Mesenchymal stem cell (in vitro differentiated cells and primary cell): Measurements from ENCODE around the gene MUC22. TPM values are rescaled to one million over a fixed set of nuclear protein-coding genes. Genes with fewer than 3 reads are reported as not detected.
A peak's percentile ranks its signal among the peaks of the same experiment; 100 is the strongest.

Experiments
- DNase-seq: peaks from one replicate; pipeline ENCODE4 v3.0.0-alpha.2; 2013
- H2AFZ ChIP-seq: one replicate; pipeline ENCODE4 v1.6.1; 2013; ENCODE audit warnings: low read depth, mild to moderate bottlenecking, control low read depth, inconsistent platforms, low read length, moderate library complexity
- H2AK5ac ChIP-seq: 2 replicates; pipeline ENCODE4 v1.6.1; 2013; ENCODE audit warnings: low read length, moderate library complexity, mild to moderate bottlenecking, inconsistent platforms; ENCODE audit not compliant: severe bottlenecking
- H2BK120ac ChIP-seq: one replicate; pipeline ENCODE4 v1.6.1; 2013; ENCODE audit warnings: low read depth, mild to moderate bottlenecking, inconsistent platforms, low read length, moderate library complexity
- H2BK12ac ChIP-seq, 2 experiments: one replicate each; pipeline ENCODE4 v1.6.1; 2013; ENCODE audit warnings: inconsistent platforms in 2 of 2, low read length in 2 of 2, mild to moderate bottlenecking in 2 of 2, moderate library complexity in 2 of 2, control low read depth in 1 of 2
- H2BK15ac ChIP-seq: one replicate; pipeline ENCODE4 v1.6.1; 2013; ENCODE audit warnings: mild to moderate bottlenecking, low read depth, inconsistent platforms; ENCODE audit not compliant: poor library complexity, severe bottlenecking
- H2BK5ac ChIP-seq: 2 replicates; pipeline ENCODE4 v1.6.1; 2013; ENCODE audit warnings: low read depth, mild to moderate bottlenecking, low read length, control low read depth, inconsistent platforms; ENCODE audit not compliant: poor library complexity, severe bottlenecking
- H3K14ac ChIP-seq, 2 experiments: one replicate each; pipeline ENCODE4 v1.6.1; 2013; ENCODE audit warnings: inconsistent platforms in 2 of 2, low read length in 2 of 2, control low read depth in 1 of 2, mild to moderate bottlenecking in 1 of 2, moderate library complexity in 1 of 2
- H3K18ac ChIP-seq, 2 experiments: one replicate each; pipeline ENCODE4 v1.6.1; 2013; ENCODE audit warnings: inconsistent platforms in 2 of 2, low read length in 2 of 2, control low read depth in 1 of 2, low read depth in 1 of 2, mild to moderate bottlenecking in 1 of 2
- H3K23ac ChIP-seq, 2 experiments: one replicate each; pipeline ENCODE4 v1.6.1; 2013; ENCODE audit warnings: inconsistent platforms in 2 of 2, low read length in 2 of 2, mild to moderate bottlenecking in 2 of 2, moderate library complexity in 2 of 2, control low read depth in 1 of 2
- H3K27ac ChIP-seq: 2 replicates; pipeline ENCODE4 v1.5.1; 2013; ENCODE audit warnings: mild to moderate bottlenecking, moderate library complexity, low read length, control low read depth, inconsistent platforms; ENCODE audit not compliant: poor library complexity, severe bottlenecking
- H3K27me3 ChIP-seq, 2 experiments: 2 replicates each; pipeline versions ENCODE4 v1.6.1 to v1.7.0; 2013; ENCODE audit warnings: low read length in 2 of 2, mild to moderate bottlenecking in 2 of 2, moderate library complexity in 2 of 2, control low read depth in 1 of 2, inconsistent platforms in 1 of 2; ENCODE audit not compliant: control insufficient read depth in 1 of 2, insufficient read depth in 1 of 2
- H3K36me3 ChIP-seq, 2 experiments: 2 replicates each; pipeline versions ENCODE4 v1.6.1 to v1.7.0; 2013; ENCODE audit warnings: low read length in 2 of 2, control low read depth in 1 of 2, inconsistent platforms in 1 of 2, low read depth in 1 of 2, mild to moderate bottlenecking in 1 of 2; ENCODE audit not compliant: insufficient read depth in 2 of 2, control insufficient read depth in 1 of 2
- H3K4ac ChIP-seq, 2 experiments: one replicate each; pipeline ENCODE4 v1.6.1; 2013; ENCODE audit warnings: inconsistent platforms in 2 of 2, low read length in 2 of 2, mild to moderate bottlenecking in 2 of 2, moderate library complexity in 2 of 2, control low read depth in 1 of 2, low read depth in 1 of 2
- H3K4me1 ChIP-seq: 2 replicates; pipeline ENCODE4 v1.6.1; 2013; ENCODE audit warnings: low read depth, low read length, control low read depth; ENCODE audit not compliant: control insufficient read depth, insufficient read depth
- H3K4me2 ChIP-seq: 2 replicates; pipeline ENCODE4 v1.6.1; 2013; ENCODE audit warnings: low read length, mild to moderate bottlenecking, inconsistent platforms; ENCODE audit not compliant: poor library complexity, severe bottlenecking
- H3K4me3 ChIP-seq, 2 experiments: 2 replicates each; pipeline versions ENCODE4 v1.5.1 to v1.7.0; 2013; ENCODE audit warnings: low read length in 2 of 2, mild to moderate bottlenecking in 2 of 2, control low read depth in 1 of 2, low read depth in 1 of 2; ENCODE audit not compliant: insufficient read depth in 1 of 2
- H3K79me1 ChIP-seq: replicated peaks from 2 replicates; pipeline ENCODE4 v1.6.1; 2013; ENCODE audit warnings: mild to moderate bottlenecking, control low read depth, low read length, inconsistent platforms; ENCODE audit not compliant: poor library complexity, severe bottlenecking
- H3K9ac ChIP-seq: 2 replicates; pipeline ENCODE4 v1.7.0; 2013; ENCODE audit warnings: mild to moderate bottlenecking, low read length, moderate library complexity
- H3K9me3 ChIP-seq: 2 replicates; pipeline ENCODE4 v1.7.0; 2013; ENCODE audit warnings: mild to moderate bottlenecking, low read length; ENCODE audit not compliant: control insufficient read depth
- H4K8ac ChIP-seq: one replicate; pipeline ENCODE4 v1.6.1; 2013; ENCODE audit warnings: inconsistent platforms, mild to moderate bottlenecking, low read length, moderate library complexity
- H4K91ac ChIP-seq: one replicate; pipeline ENCODE4 v1.6.1; 2013; ENCODE audit warnings: mild to moderate bottlenecking, low read length, inconsistent platforms
- WGBS: methylation state at CpG from one replicate; pipeline ENCODE4 v1.1.7; 2013; ENCODE audit warnings: mixed read lengths; 5-methylcytosine and 5-hydroxymethylcytosine counted together
- polyA plus RNA-seq, 2 experiments: library from polyadenylated mRNA; stranded (reverse); fragments of 200-250 nt; gene quantifications; one replicate each; pipeline ENCODE4 v1.2.3, GENCODE V29; 2013

MUC22 gene
- not detected for polyA plus RNA-seq (2013, experiment 1 of 2)
- polyA plus RNA-seq (2013, experiment 2 of 2), result not detected

GRCh38 chr6:31010393-31011060, at the start of gene MUC22:
MUC22 (plus strand) TSS chr6:31010474; CDS start chr6:31010707, 233 bp downstream.
- Histone ChIP-seq H3K14ac (no peak within 1 kb of the TSS), H2AK5ac (peak within 1 kb of the TSS; percentile 68), H2BK5ac (no peak within 1 kb of the TSS), H3K27ac (no peak within 1 kb of the TSS), H3K79me1 (no peaks in the 10 kb centered on the region), H3K9me3 (peaks cover 2% of the 10 kb centered on the region), H3K4me3 (no peak within 1 kb of the TSS), H3K27me3 (no peaks in the 10 kb centered on the region), H2BK12ac (no peak within 1 kb of the TSS), H3K36me3 (no peaks in the 10 kb centered on the region), H3K18ac (no peak within 1 kb of the TSS), H4K8ac (no peak within 1 kb of the TSS), H3K4me1 (peaks cover 9% of the 10 kb centered on the region), H3K9ac (peak within 1 kb of the TSS; percentile 9), H3K23ac (no peak within 1 kb of the TSS), H2AFZ (no peak within 1 kb of the TSS), H3K4me2 (no peak within 1 kb of the TSS), H3K4ac (no peak within 1 kb of the TSS), H4K91ac (no peak within 1 kb of the TSS), H2BK120ac (no peak within 1 kb of the TSS), H2BK15ac (peak within 1 kb of the TSS; percentile 57)
- 100% methylated on average over 2 of the region's 4 CpGs for WGBS
- DNase-seq, result peak; percentile 65

DNA sequence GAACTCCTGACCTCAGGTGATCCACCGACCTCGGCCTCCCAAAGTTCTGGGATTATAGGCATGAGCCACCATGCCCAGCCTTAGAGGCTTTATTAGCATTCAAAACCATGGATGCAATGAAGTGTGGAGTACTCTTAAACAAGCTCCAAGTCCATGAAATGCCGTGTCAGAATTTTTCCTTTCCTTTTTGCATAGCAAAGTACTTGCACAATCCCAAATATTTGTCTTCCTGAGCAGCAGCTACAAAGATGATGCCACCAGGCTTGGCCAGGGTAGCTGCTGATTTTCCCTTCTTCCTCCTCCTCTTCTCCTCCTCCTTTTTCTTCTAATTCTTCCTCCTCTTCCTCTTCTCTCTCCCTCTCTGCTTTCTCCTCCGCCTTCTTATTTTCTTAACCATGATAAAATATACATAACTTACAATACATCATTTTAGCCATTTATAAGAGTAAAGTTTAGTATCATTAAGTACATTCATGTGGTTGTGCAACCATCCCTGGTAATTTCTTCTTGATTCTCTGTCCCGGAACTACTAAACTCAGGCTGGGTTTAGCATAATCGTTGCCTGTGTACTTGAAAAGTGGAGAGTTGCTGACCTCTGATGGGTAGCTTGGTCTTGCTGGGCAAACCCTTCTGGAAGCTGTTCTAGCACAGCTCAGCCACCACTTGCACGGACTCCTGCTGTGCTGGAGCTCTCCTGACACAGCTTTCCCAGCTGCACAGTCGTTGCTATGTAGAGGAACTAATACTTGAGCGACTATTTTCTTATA, 49.2 kb upstream of the MUC22 start:
- H3K23ac ChIP-seq, result no peak overlapping the region
- no peak overlapping the region for H3K18ac ChIP-seq
- H3K79me1 ChIP-seq, result no peaks in the 10 kb centered on the region
- no peak overlapping the region for H4K91ac ChIP-seq
- H3K14ac ChIP-seq, result no peak overlapping the region
- no peak overlapping the region for H2BK12ac ChIP-seq
- no peak overlapping the region for H3K4ac ChIP-seq
- DNase-seq, result peak; percentile 9
- no peak overlapping the region for H2AFZ ChIP-seq
- no peaks in the 10 kb centered on the region for H3K9me3 ChIP-seq
- no peak overlapping the region for H2BK5ac ChIP-seq
- H3K9ac ChIP-seq, result no peak overlapping the region
- no peak overlapping the region for H2BK15ac ChIP-seq
- no peak overlapping the region for H3K4me2 ChIP-seq
- H2AK5ac ChIP-seq, result no peak overlapping the region
- no peak overlapping the region for H4K8ac ChIP-seq
- no peaks in the 10 kb centered on the region for H3K36me3 ChIP-seq
- H3K4me3 ChIP-seq, result no peak overlapping the region
- peaks cover 15 to 41% of the 10 kb centered on the region in 2 experiments for H3K27me3 ChIP-seq
- peaks cover 12% of the 10 kb centered on the region for H3K4me1 ChIP-seq
- H3K27ac ChIP-seq, result no peak overlapping the region
- no peak overlapping the region for H2BK120ac ChIP-seq
- 90% methylated on average over 5 of the region's 9 CpGs for WGBS

GRCh38 chr6:30962716-30963115, 47.6 kb upstream of the MUC22 start:
- no peak overlapping the region for H3K4me3 ChIP-seq
- no peak overlapping the region for H4K91ac ChIP-seq
- no peak for DNase-seq
- no peak overlapping the region for H3K9ac ChIP-seq
- H2BK5ac ChIP-seq, result no peak overlapping the region
- H3K4me1 ChIP-seq, result peaks cover 9% of the 10 kb centered on the region
- no peak overlapping the region for H2AK5ac ChIP-seq
- H3K27me3 ChIP-seq, result peaks cover 11 to 27% of the 10 kb centered on the region in 2 experiments
- H3K18ac ChIP-seq, result no peak overlapping the region
- H2AFZ ChIP-seq, result no peak overlapping the region
- H3K9me3 ChIP-seq, result no peaks in the 10 kb centered on the region
- no peak overlapping the region for H3K4ac ChIP-seq
- H3K36me3 ChIP-seq, result no peaks in the 10 kb centered on the region
- no peak overlapping the region for H3K27ac ChIP-seq
- no peak overlapping the region for H2BK120ac ChIP-seq
- no peak overlapping the region for H3K4me2 ChIP-seq
- no peak overlapping the region for H3K14ac ChIP-seq
- H4K8ac ChIP-seq, result no peak overlapping the region
- H3K79me1 ChIP-seq, result no peaks in the 10 kb centered on the region
- no peak overlapping the region for H2BK12ac ChIP-seq
- H3K23ac ChIP-seq, result no peak overlapping the region
- no peak overlapping the region for H2BK15ac ChIP-seq

DNA sequence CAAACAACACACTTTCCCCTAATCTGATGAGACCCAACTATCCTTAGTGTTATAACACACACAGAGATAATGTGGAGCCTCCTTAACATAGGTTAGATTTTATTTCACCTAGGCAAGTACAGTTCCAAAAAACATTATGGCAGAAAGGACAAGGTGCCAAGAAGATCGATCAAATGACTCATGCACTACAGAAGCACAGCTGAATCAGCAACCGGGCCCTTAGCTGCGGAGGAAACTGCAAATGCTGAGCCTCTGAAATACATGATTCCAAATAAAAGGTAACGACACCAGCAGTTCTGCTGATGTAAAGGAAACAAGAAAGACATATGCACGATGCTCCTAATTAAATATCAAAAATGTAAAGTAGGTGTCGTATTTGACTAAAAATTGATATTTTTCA, 46.6 kb upstream of the MUC22 start:
- no peak for DNase-seq
- Histone ChIP-seq H3K27me3 (peaks cover 8 to 21% of the 10 kb centered on the region in 2 experiments), H3K14ac (no peak overlapping the region), H3K23ac (no peak overlapping the region), H2BK5ac (no peak overlapping the region), H3K18ac (no peak overlapping the region), H2AFZ (no peak overlapping the region), H3K4me1 (peaks cover 9% of the 10 kb centered on the region), H2BK12ac (no peak overlapping the region), H3K27ac (no peak overlapping the region), H2BK120ac (no peak overlapping the region), H2AK5ac (no peak overlapping the region), H2BK15ac (no peak overlapping the region), H4K91ac (no peak overlapping the region), H4K8ac (no peak overlapping the region), H3K9ac (no peak overlapping the region), H3K36me3 (no peaks in the 10 kb centered on the region), H3K79me1 (no peaks in the 10 kb centered on the region), H3K4me3 (no peak overlapping the region), H3K4me2 (no peak overlapping the region), H3K4ac (no peak overlapping the region), H3K9me3 (no peaks in the 10 kb centered on the region)
- WGBS, result 84% methylated on average over 6 of the region's 6 CpGs
